ENCODE results near the gene TBC1D22A.

TBC1D22A gene

GRCh38 chr22:46941968-46942798 lies 179.7 kb downstream of the TBC1D22A start:
- no peak for DNase-seq

- no peak for DNase-seq
Measured at GRCh38 chr22:46942799-46943785, 180.6 kb downstream of the TBC1D22A start.

GRCh38 chr22:46945481-46945880 lies 183.0 kb downstream of the TBC1D22A start:
- DNase-seq = no peak

- no peak for DNase-seq
Measured at GRCh38 chr22:46946383-46946962, 184.0 kb downstream of the TBC1D22A start.

GRCh38 chr22:46947516-46948257 lies 185.2 kb downstream of the TBC1D22A start:
- DNase-seq = no peak

GRCh38 chr22:46948411-46949144 lies 186.1 kb downstream of the TBC1D22A start:
- DNase-seq = no peak

GRCh38 chr22:46951350-46951749 lies 188.9 kb downstream of the TBC1D22A start:
- no peak for DNase-seq

- no peak for DNase-seq
Measured at GRCh38 chr22:46951973-46952372, 189.5 kb downstream of the TBC1D22A start.

- DNase-seq = no peak
Measured at GRCh38 chr22:46953968-46954765, 191.7 kb downstream of the TBC1D22A start.

GRCh38 chr22:46954781-46955180 lies 192.3 kb downstream of the TBC1D22A start:
- DNase-seq = no peak

- no peak for DNase-seq
Measured at GRCh38 chr22:46956498-46957215, 194.2 kb downstream of the TBC1D22A start.

- DNase-seq = no peak
Measured at GRCh38 chr22:46957521-46957920, 195.1 kb downstream of the TBC1D22A start.

- DNase-seq = no peak
Measured at GRCh38 chr22:46958191-46958590, 195.7 kb downstream of the TBC1D22A start.

GRCh38 chr22:46958658-46959057 lies 196.2 kb downstream of the TBC1D22A start:
- DNase-seq = no peak

- DNase-seq = no peak
Measured at GRCh38 chr22:46959369-46959768, 196.9 kb downstream of the TBC1D22A start.

- no peak for DNase-seq
Measured at GRCh38 chr22:46961591-46962295, 199.3 kb downstream of the TBC1D22A start.

- DNase-seq = no peak
Measured at GRCh38 chr22:46962406-46962805, 200.0 kb downstream of the TBC1D22A start.

GRCh38 chr22:46963672-46964545 lies 201.5 kb downstream of the TBC1D22A start:
- no peak for DNase-seq

All from cortex of kidney (tissue), 1 donor.